Frontal cortex (tissue), 1 donor: Measurements from ENCODE around the gene XPOT. TPM values are rescaled to one million over a fixed set of nuclear protein-coding genes. Genes with fewer than 3 reads are reported as not detected.

Source experiments
- small RNA-seq: library from RNA; depleted of rRNA; stranded (forward); fragments of <200 nt; gene quantifications from one replicate; pipeline ENCODE3, GENCODE V24; 2014
- total RNA-seq: library from RNA; depleted of rRNA; stranded (reverse); fragments of >200 nt; gene quantifications from one replicate; pipeline ENCODE4 v1.2.3, GENCODE V29; 2014

Gene XPOT
- total RNA-seq, 1 donor from 2014 or later: 53.8 TPM

Small RNA genes within 50 kb of the gene (small RNA-seq; reads per million reads assigned to genes)
- not detected for gene RF01210

Other genes with a start within 250 kb of the XPOT start
- 6.5 TPM for gene KICS2, start 182.1 kb upstream of the XPOT start, total RNA-seq
- gene C12orf56, start 13.6 kb upstream of the XPOT start, total RNA-seq: 0.41 TPM
- gene TBK1, start 47.7 kb downstream of the XPOT start, total RNA-seq: 38.7 TPM
- gene RASSF3, start 206.1 kb downstream of the XPOT start, total RNA-seq: 5.7 TPM